H1 (cell line): ENCODE results near the gene ZNF573. TPM values are rescaled to one million over a fixed set of nuclear protein-coding genes. Genes with fewer than 3 reads are reported as not detected.

ENCODE experiments used
- ZNF274 ChIP-seq: IDR thresholded peaks from 2 replicates; pipeline ENCODE4 v1.7.0; 2012; ENCODE audit warnings: low read length, borderline replicate concordance; ENCODE audit errors: extremely low read depth
- polyA plus RNA-seq, 7 experiments: library from polyadenylated mRNA; depleted of rRNA in 3 of 7; stranded (reverse) in 5 of 7; unstranded in 2 of 7; fragments of >200 nt in 5 of 7; fragments of 200-250 nt in 2 of 7; gene quantifications; 1 replicate in 5 of 7; 2 replicates in 1 of 7; 4 replicates in 1 of 7; pipeline versions ENCODE4 v1.2.1 to v1.2.3, GENCODE V29; 2011 to 2013; ENCODE audit warnings: missing spikeins in 2 of 7, mixed read lengths in 2 of 7
- small RNA-seq: library from polyadenylated mRNA; stranded (forward); fragments of <200 nt; extraction: miRNeasy Mini kit (QIAGEN cat#:217004); gene quantifications from one replicate; pipeline ENCODE3, GENCODE V24; 2013; ENCODE audit not compliant: insufficient read depth
- total RNA-seq: library from RNA; stranded (reverse); fragmentation: NEBNext Ultra II Directional; extraction: Animal tissue kit (Norgen Biotek cat#: 25700); gene quantifications from 2 replicates; pipeline ENCODE4 v1.2.1, GENCODE V29; 2021

Gene ZNF573
- total and polyA plus RNA-seq, 2 of the 8 experiments (the other 6 are each of a cell fraction or from before 2014, with no cell fraction given), result 6.3 to 13.8 TPM

DNA sequence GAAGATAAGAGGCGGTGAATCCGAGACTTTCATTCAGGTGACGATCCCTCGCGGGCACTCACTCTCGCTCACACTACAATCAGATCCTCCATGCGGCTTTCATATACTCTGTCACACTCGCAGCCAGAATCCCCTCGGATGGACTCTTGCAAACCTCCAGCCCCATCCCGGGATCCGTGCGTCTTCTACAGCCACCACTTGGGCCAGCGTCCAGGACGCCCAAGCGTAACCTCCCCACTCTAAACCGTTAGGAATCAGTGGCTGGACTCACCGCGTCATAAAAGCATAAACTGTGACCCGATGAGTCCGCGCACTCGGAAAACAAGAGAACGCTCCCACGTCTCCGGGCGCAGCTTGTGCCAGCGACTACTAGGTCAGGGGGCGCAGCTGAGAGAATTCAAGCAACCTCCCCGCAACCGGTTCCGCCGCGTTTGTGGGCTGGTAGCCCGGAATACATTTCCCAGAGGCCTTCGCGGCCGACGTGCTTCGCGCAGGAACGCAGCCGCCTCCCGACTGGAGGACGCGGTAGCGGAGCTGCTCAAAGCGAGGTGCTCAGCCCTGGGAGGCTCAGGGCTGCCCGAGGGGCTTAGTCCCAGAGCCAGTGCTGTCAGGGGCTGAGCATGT, 87.4 kb downstream of the ZNF573 start (continued):
- no peak for TF ChIP-seq ZNF274

Small RNAs within 50 kb of the gene (small RNA-seq; reads per million reads assigned to genes)
- not detected for gene SELENOKP1

Other genes starting within 250 kb of the ZNF573 start
- 3.9 and 6.4 TPM in 2 replicates for gene ZNF571, start 184.8 kb downstream of the ZNF573 start, total RNA-seq
- gene ZNF571, start 184.8 kb downstream of the ZNF573 start, polyA plus RNA-seq (2011; rRNA removed), result 1.0 and 1.8 TPM in 2 replicates
- 0.17 and 0.21 TPM in 2 replicates for gene ZNF540, start 184.7 kb downstream of the ZNF573 start, total RNA-seq
- 0.15 TPM in 1 of 2 replicates, not detected in the other for gene ZNF540, start 184.7 kb downstream of the ZNF573 start, polyA plus RNA-seq (2011; rRNA removed)
- 6.1 and 8.7 TPM in 2 replicates for gene ZFP30, start 124.1 kb downstream of the ZNF573 start, total RNA-seq
- gene ZFP30, start 124.1 kb downstream of the ZNF573 start, polyA plus RNA-seq (2011; rRNA removed), result 1.3 and 1.4 TPM in 2 replicates
- gene ZNF607, start 59.8 kb downstream of the ZNF573 start, total RNA-seq, result 15.9 and 17.4 TPM in 2 replicates
- gene ZNF607, start 59.8 kb downstream of the ZNF573 start, polyA plus RNA-seq (2011; rRNA removed), result 5.9 and 6.7 TPM in 2 replicates
- not detected in 2 replicates for gene WDR87, start 127.0 kb upstream of the ZNF573 start, total RNA-seq
- not detected in 2 replicates for gene WDR87, start 127.0 kb upstream of the ZNF573 start, polyA plus RNA-seq (2011; rRNA removed)
- 43.0 and 54.9 TPM in 2 replicates for gene SIPA1L3, start 127.6 kb upstream of the ZNF573 start, total RNA-seq
- 15.0 and 20.7 TPM in 2 replicates for gene SIPA1L3, start 127.6 kb upstream of the ZNF573 start, polyA plus RNA-seq (2011; rRNA removed)